HL-60/S4 (cell line): ENCODE measurements around the gene MCEMP1.

Source experiments
- in situ Hi-C: fragments of 300-500 bp; cut with MboI; formaldehyde crosslinking; loops from 2 replicates; pipeline ENCODE4 v1.14.3; 2022; ENCODE audit warnings: low sequenced_read_pairs

Gene MCEMP1

GRCh38 chr19:7670790-7671189 lies 6.1 kb upstream of the MCEMP1 start:
- in situ Hi-C loops: no loop called here

- in situ Hi-C loops: no loop called here
Measured at GRCh38 chr19:7672522-7672921, 4.4 kb upstream of the MCEMP1 start.

GRCh38 chr19:7674010-7675005 lies 2.6 kb upstream of the MCEMP1 start:
- in situ Hi-C loops: no loop called here

- in situ Hi-C loops: no loop called here
Measured at GRCh38 chr19:7676376-7676775, 514 bp upstream of the MCEMP1 start.

GRCh38 chr19:7677669-7678311 lies 900 bp downstream of the MCEMP1 start:
- in situ Hi-C loops: no loop called here

- in situ Hi-C loops: no loop called here
Measured at GRCh38 chr19:7678971-7679751, 2.3 kb downstream of the MCEMP1 start.

GRCh38 chr19:7679771-7680605 lies 3.1 kb downstream of the MCEMP1 start:
- in situ Hi-C loops: loop anchor here (10.0 kb wide), 2 partner anchors 105 to 115 kb away; no protein-coding TSS in a partner anchor

GRCh38 chr19:7680606-7681339 lies 3.9 kb downstream of the MCEMP1 start, which contains the start of gene TRAPPC5:
Gene TRAPPC5, plus strand, starts transcription at chr19:7680833. Its CDS starts 1,421 bp downstream, at chr19:7682254.
- in situ Hi-C loops: loop anchor here (10.0 kb wide), 2 partner anchors 106 to 114 kb away; no protein-coding TSS in a partner anchor

- in situ Hi-C loops: loop anchor here (10.0 kb wide), 2 partner anchors 107 to 113 kb away; no protein-coding TSS in a partner anchor
Measured at GRCh38 chr19:7681340-7682174, 4.7 kb downstream of the MCEMP1 start.

- in situ Hi-C loops: loop anchor here (10.0 kb wide), 2 partner anchors 108 to 112 kb away; no protein-coding TSS in a partner anchor
Measured at GRCh38 chr19:7682175-7682855, 5.4 kb downstream of the MCEMP1 start.

- in situ Hi-C loops: loop anchor here (10.0 kb wide), 2 partner anchors 109 to 111 kb away; no protein-coding TSS in a partner anchor
Measured at GRCh38 chr19:7685546-7686445, 8.9 kb downstream of the MCEMP1 start.

- in situ Hi-C loops: loop anchor here (10.0 kb wide), 2 partner anchors 108 to 112 kb away; no protein-coding TSS in a partner anchor
Measured at GRCh38 chr19:7687177-7687576, 10.3 kb downstream of the MCEMP1 start.

- in situ Hi-C loops: loop anchor here (10.0 kb wide), 2 partner anchors 106 to 114 kb away; no protein-coding TSS in a partner anchor
Measured at GRCh38 chr19:7689165-7689564, 12.3 kb downstream of the MCEMP1 start.

- in situ Hi-C loops: no loop called here
Measured at GRCh38 chr19:7690779-7691258, 13.9 kb downstream of the MCEMP1 start.

- in situ Hi-C loops: no loop called here
Measured at GRCh38 chr19:7691497-7691896, 14.6 kb downstream of the MCEMP1 start.

GRCh38 chr19:7692417-7693088 lies 15.7 kb downstream of the MCEMP1 start:
- in situ Hi-C loops: no loop called here
